ENCODE results near the gene ATP8A2. TPM values are rescaled to one million over a fixed set of nuclear protein-coding genes. Genes with fewer than 3 reads are reported as not detected.

Gene ATP8A2
- total RNA-seq, 6 donors from 2014 or later, result 0.55 to 1.5 (median 0.87) TPM

- Histone ChIP-seq H3K9me3 (no peaks in the 10 kb centered on the region), H3K27me3 (no peaks in the 10 kb centered on the region), H3K27ac (no peak overlapping the region), H3K4me1 (no peaks in the 10 kb centered on the region), H3K36me3 (no peaks in the 10 kb centered on the region), H3K4me3 (no peak overlapping the region)
- ATAC-seq (ENCODE audit: low FRiP score in 2 of 2), result no peak
- WGBS, 2 donors, result 59 to 68% methylated on average over 4 of the region's 4 CpGs
- no peak for TF ChIP-seq EP300 (IDR thresholded peaks at IDR 0.05)
- TF ChIP-seq POLR2AphosphoS5 (IDR thresholded peaks at IDR 0.05), result no peak
- TF ChIP-seq CTCF (IDR thresholded peaks at IDR 0.05), result no peak
- TF ChIP-seq POLR2A (IDR thresholded peaks at IDR 0.05), result no peak
- DNase-seq, result no peak
Observed at GRCh38 chr13:25394402-25395060, 22.8 kb downstream of the ATP8A2 start.

GRCh38 chr13:25397763-25398162 is 26.0 kb downstream of the ATP8A2 start:
- Histone ChIP-seq H3K36me3 (no peaks in the 10 kb centered on the region), H3K27me3 (no peaks in the 10 kb centered on the region), H3K4me1 (no peaks in the 10 kb centered on the region), H3K27ac (no peak overlapping the region), H3K9me3 (no peaks in the 10 kb centered on the region), H3K4me3 (no peak overlapping the region)
- no peak for TF ChIP-seq POLR2A (IDR thresholded peaks at IDR 0.05)
- no peak for TF ChIP-seq CTCF (IDR thresholded peaks at IDR 0.05)
- no peak for TF ChIP-seq POLR2AphosphoS5 (IDR thresholded peaks at IDR 0.05)
- no peak for TF ChIP-seq EP300 (IDR thresholded peaks at IDR 0.05)
- ATAC-seq (ENCODE audit: low FRiP score in 2 of 2) (no peak), DNase-seq (no peak)
- WGBS, 2 donors, result 72 to 84% methylated on average over 1 of the region's 1 CpG

- DNase-seq, result no peak
- TF ChIP-seq POLR2AphosphoS5 (IDR thresholded peaks at IDR 0.05) (no peak), EP300 (IDR thresholded peaks at IDR 0.05) (no peak), CTCF (IDR thresholded peaks at IDR 0.05) (no peak), POLR2A (IDR thresholded peaks at IDR 0.05) (no peak)
- H3K27ac ChIP-seq, result no peak overlapping the region
- no peak for ATAC-seq (ENCODE audit: low FRiP score in 2 of 2)
- no peaks in the 10 kb centered on the region for H3K4me1 ChIP-seq
- 75 to 81% methylated on average over 6 of the region's 6 CpGs for WGBS, 2 donors
- H3K36me3 ChIP-seq, result no peaks in the 10 kb centered on the region
- no peak overlapping the region for H3K4me3 ChIP-seq
- H3K9me3 ChIP-seq, result no peaks in the 10 kb centered on the region
- no peaks in the 10 kb centered on the region for H3K27me3 ChIP-seq
Observed at GRCh38 chr13:25400925-25401324, 29.2 kb downstream of the ATP8A2 start.

- no peaks in the 10 kb centered on the region for H3K4me1 ChIP-seq
- no peak overlapping the region for H3K27ac ChIP-seq
- H3K27me3 ChIP-seq, result no peaks in the 10 kb centered on the region
- TF ChIP-seq POLR2A (IDR thresholded peaks at IDR 0.05) (no peak), EP300 (IDR thresholded peaks at IDR 0.05) (no peak), POLR2AphosphoS5 (IDR thresholded peaks at IDR 0.05) (no peak), CTCF (IDR thresholded peaks at IDR 0.05) (no peak)
- H3K9me3 ChIP-seq, result no peaks in the 10 kb centered on the region
- ATAC-seq (ENCODE audit: low FRiP score in 2 of 2), result no peak
- no peaks in the 10 kb centered on the region for H3K36me3 ChIP-seq
- H3K4me3 ChIP-seq, result no peak overlapping the region
- 83 to 85% methylated on average over 7 of the region's 7 CpGs for WGBS, 2 donors
- DNase-seq, result no peak
Observed at GRCh38 chr13:25401958-25402357, 30.2 kb downstream of the ATP8A2 start.

- TF ChIP-seq CTCF (IDR thresholded peaks at IDR 0.05) (no peak), POLR2AphosphoS5 (IDR thresholded peaks at IDR 0.05) (no peak), POLR2A (IDR thresholded peaks at IDR 0.05) (no peak), EP300 (IDR thresholded peaks at IDR 0.05) (no peak)
- H3K27me3 ChIP-seq, result no peaks in the 10 kb centered on the region
- no peak for ATAC-seq (ENCODE audit: low FRiP score in 2 of 2)
- DNase-seq, result no peak
- no peaks in the 10 kb centered on the region for H3K9me3 ChIP-seq
- H3K4me1 ChIP-seq, result no peaks in the 10 kb centered on the region
- H3K27ac ChIP-seq, result no peak overlapping the region
- WGBS, 2 donors, result 69 to 100% methylated on average over 1 of the region's 1 CpG
- no peaks in the 10 kb centered on the region for H3K36me3 ChIP-seq
- H3K4me3 ChIP-seq, result no peak overlapping the region
Observed at GRCh38 chr13:25406377-25406776, 34.6 kb downstream of the ATP8A2 start.

All from upper lobe of left lung (tissue), 6 donors.